GM18951 (cell line): Measurements from ENCODE around the gene IQGAP1.

ENCODE experiments used
- POLR2A ChIP-seq: IDR thresholded peaks from 4 replicates; pipeline ENCODE4 v1.6.1; 2011; ENCODE audit warnings: mild to moderate bottlenecking; ENCODE audit not compliant: insufficient read length, insufficient read depth; ENCODE audit errors: extremely low read depth
- in situ Hi-C: fragments of 300-500 bp; cut with MboI; formaldehyde crosslinking; loops from one replicate; pipeline ENCODE4 v1.12.0; 2022; ENCODE audit warnings: low sequenced_read_pairs, mixed read lengths, inconsistent platforms; ENCODE audit not compliant: unreplicated experiment

The IQGAP1 gene

DNA sequence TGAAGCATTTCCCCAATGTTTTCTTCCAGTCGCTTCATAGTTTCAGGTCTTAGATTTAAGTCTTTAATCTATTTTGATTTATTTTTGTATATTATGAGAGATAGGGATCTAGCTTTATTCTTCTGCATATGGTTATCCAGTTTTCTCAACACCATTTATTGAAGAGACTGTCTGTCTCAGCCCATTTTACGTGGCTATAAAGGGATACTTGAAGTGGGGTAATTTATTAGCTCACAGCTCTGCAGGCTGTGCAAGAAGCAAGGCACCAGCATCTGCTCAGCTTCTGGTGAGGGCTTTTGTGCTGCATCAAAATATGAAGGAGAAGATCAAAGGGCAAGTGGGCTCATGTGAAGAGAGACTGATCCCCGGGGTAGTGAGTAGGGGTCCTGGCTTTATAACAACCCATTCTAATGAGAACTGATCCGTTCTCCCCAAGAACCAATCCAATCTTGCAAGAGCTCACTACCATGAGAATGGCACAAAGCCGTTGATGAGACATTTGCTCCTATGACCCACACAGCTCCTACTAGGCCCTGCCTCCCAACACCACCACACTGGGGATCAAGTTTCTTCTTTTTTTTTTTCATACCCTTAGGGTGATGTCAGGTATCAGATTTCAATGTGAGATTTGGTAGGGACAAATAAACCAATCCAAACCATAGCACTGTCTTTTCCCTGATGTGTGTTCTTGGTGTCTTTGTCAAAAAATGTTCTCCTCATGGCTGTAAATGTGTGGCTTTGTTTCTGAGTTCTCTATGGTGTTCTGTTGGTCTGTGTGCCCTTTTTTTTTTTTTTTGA, 63.2 kb downstream of the IQGAP1 start:
- in situ Hi-C loops = no loop called here
- TF ChIP-seq POLR2A = no peak

DNA sequence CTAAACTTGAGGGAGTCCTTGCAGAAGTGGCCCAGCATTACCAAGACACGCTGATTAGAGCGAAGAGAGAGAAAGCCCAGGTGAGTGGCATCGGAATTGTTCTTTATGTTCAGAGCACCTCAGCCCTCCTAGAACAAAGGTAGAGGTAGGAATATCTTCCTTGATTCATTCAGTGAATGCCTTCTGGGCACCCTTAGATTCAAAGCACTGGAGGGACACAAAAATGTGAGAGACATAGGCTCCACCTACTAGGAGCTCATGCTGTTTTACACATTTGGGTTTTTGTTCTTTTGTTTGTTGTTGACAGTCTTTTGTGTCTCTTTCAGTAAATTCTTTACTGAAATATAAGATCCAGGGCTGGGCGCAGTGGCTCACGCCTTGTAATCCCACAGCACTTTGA, 68.2 kb downstream of the IQGAP1 start:
- in situ Hi-C loops = no loop called here
- no peak for TF ChIP-seq POLR2A

DNA sequence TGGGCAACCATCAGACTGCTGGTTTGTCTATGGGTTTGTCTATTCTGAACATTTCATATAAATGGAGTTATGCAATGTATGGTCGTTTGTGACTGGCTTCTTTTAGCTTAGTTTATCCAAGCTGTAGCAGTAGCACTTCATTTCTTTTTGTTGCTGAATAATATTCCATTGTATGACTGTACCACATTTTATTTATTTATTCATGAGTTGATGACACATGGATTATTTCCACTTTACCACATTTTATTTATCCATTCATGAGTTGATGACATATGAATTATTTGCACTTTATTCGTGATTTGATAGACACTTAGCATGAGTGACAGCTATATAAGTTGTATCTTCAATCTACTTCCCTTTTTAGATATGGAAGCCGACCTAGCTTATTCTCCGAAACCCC, 70.0 kb downstream of the IQGAP1 start:
- no peak for TF ChIP-seq POLR2A

DNA sequence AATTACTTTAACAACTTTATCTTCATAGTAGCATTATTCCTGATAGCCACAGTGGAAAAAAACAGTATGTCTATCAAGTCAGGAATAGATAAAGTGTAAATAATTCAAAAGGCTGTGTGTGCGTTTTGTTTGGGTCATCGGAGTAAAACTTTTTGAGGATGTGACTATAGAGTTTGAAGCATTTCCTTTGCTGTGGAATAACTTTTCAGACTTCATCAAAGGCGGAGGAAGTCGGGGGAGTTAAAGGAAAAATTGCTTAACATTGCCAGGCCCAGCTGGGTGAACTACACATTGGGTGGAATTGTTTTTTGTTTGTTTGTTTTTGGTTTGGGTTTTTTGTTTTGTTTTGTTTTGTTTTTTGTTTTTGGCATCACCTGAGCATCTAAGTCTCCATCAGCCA, 71.3 kb downstream of the IQGAP1 start:
- no peak for TF ChIP-seq POLR2A
- in situ Hi-C loops = no loop called here

More for the DNA sequence above, 70.0 kb downstream of the IQGAP1 start:
- in situ Hi-C loops = no loop called here

DNA sequence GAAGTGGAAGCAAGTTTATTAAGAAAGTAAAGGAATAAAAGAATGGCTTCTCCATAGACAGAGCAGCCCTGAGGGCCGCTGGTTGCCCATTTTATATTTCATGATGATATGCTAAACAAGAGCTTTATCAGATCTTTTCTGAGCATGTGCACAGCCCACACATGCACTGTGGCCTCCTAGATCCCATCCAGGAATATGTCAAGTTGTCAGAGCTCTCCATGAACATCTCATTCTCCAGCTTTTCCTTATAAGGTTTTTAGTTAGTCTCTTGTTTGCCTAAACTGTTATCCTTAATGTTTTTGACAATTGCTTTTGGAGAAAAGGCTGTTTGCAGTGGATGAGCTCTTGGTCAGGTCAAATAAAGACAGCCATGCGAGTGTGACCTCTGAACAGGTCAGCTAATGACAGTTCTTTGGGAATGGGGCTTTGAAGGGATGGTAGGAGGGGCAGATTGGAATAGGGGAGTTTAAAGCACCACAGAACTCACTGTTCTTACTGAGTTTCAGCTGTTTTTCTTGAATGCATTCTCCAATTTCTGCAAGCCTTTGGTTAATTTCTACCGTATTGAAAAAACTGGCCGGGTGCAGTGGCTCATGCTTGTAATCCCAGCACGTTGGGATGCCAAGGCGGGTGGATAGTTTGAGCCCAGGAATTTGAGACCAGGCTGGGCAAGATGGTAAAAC, 72.2 kb downstream of the IQGAP1 start:
- no peak for TF ChIP-seq POLR2A

DNA sequence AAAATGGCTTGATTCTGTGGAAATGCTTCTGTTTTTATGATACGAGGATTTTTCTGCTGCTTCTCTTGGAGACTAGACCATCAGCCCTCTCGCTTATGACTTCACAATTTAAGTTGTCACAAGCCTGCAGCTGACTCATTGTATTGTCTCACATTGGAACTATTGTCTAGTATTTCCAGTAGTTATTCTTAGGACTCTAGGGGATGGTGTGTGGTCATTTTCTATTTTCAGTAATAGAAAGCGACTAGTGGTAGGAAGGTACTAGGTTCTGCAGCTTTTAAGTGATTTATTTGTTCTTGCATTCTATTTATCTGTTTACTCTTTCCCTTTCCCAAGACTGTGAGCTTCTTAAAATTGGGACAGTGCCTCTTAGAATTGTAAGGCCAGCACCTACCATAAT, 75.3 kb downstream of the IQGAP1 start:
- TF ChIP-seq POLR2A = no peak
- in situ Hi-C loops = no loop called here

More for the DNA sequence above, 72.2 kb downstream of the IQGAP1 start:
- in situ Hi-C loops = no loop called here

DNA sequence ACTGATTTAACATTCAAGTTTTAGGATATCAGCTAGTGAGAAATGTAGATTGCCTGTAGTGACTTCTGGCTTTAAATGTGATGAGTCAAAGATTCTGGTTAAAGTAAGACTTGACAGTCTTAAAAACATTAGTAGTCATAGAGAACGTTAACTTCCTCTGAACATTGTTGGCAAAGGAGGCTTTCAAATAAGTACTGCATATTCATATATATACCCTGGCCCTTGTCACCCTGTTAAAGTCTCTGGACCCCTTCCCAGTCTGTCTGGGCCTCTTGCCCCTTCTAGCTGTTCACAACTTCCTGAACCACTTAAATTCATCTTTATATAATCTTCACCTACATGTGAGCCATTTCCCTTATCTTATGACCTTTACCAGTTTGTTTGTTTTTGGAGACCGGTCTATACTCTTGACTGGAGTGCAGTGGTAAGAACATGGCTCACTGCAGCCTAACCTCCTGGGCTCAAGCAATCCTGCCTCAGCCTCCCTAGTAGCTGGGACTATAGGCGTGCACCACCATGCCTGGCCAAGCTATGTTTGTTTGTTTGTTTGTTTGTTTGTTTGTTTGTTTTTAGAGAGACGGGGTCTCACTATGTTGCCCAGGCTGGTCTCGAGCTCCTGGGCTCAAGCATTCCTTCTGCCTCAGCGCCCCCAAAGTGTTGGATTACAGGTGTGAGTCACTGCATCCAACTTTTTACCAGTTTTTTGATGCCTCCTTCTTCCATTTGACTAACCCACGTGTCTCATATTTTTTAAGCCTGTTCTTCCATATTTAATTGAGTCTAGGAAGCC, 77.3 kb downstream of the IQGAP1 start:
- in situ Hi-C loops = no loop called here
- TF ChIP-seq POLR2A = no peak

DNA sequence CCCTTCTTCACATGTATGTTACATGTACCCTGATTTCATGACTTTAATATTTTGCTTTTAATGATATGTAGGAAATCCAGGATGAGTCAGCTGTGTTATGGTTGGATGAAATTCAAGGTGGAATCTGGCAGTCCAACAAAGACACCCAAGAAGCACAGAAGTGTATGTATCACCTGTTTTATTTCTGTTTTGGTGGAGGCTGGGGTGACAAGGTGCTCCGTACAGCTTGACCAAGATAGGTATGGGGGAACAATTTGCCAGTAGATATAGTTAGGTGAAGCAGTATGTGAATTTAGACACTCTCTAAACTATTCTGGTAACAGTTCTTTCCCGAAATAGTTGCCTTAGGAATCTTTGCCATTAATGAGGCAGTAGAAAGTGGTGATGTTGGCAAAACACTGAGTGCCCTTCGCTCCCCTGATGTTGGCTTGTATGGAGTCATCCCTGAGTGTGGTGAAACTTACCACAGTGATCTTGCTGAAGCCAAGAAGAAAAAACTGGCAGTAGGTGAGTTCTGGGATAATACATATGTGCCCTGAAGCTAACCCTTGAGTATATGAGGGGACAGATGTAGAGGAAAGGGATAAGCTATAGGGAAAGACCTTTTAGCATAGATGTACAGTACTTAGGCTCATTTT, 78.0 kb downstream of the IQGAP1 start:
- in situ Hi-C loops = no loop called here

DNA sequence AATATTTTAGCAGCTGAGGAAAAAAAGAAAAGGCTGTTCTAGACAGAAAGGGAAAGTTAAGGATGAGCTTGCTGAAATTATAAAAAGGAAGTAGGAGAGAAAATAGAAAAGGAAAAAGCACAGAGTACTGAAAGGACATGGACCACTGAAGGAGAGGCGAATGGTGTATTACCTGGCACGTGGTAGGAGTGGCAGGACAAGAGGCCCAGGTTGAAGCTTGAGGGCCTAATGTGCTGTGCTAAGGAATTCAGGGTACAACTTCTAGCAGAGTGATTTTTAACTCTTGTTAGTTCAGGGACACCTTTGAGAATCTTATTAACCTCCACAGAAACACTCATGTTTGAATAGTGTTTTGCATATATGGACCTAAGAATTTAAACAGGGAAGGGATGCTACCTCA, 81.7 kb downstream of the IQGAP1 start:
- in situ Hi-C loops = no loop called here

More for the DNA sequence above, 78.0 kb downstream of the IQGAP1 start:
- no peak for TF ChIP-seq POLR2A

DNA sequence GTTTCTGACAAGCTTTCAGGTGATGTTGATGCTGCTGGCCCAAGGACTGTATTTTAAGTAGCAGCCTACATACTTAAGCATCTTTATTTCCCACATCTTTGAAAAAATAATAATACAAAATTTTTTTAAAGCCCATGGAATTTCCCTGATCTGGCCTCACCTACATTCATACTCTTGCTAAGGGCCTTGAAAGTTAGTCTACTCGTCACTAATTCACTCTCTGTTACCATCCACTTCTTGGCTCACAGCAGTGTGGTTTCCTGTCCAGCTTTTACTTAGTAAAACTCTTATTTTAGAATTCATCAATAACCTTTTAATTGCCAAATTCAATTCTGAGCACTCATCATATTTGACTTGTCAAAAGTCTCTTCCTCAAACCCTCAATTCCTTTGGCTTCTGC, 82.4 kb downstream of the IQGAP1 start:
- in situ Hi-C loops = no loop called here
- TF ChIP-seq POLR2A = no peak

More for the DNA sequence above, 81.7 kb downstream of the IQGAP1 start:
- no peak for TF ChIP-seq POLR2A

DNA sequence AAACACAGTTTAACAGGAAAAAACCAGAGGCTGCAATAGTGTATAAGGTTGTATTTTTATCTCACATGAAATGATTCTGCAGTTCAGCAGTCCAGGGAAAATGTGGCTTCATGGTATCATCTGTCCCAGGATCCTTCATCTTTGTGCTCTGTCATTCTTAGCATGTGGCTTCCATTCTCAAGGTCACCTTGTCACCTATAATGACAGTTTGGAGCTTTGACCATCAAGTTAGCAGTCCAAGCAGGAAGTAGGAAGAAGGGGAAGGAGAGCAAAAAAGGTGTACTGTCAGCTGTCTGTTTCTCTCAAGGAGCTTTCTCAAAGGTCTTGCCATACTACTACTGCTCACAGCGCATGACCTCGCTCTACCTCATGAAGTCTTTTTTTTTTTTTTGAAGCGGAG, 83.1 kb downstream of the IQGAP1 start:
- no peak for TF ChIP-seq POLR2A
- in situ Hi-C loops = no loop called here

DNA sequence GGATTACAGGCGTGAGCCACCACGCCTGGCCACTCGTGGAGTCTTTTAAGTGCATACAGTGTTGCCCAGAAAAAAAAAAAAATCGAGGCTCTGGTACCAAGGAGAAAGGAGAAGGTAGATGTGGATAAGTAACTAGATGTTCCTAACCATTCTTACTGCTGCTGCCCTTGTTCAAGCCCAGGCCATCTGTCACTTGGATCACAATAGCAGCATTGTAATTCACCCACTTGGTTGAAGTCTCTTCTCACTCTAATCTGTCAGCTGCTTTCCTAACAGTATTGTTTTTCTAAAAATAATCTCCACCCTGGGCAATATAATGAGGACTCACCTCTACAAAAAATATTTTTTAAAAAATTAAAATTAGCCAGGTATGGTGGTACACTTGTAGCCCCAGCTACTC, 83.7 kb downstream of the IQGAP1 start:
- TF ChIP-seq POLR2A = no peak
- in situ Hi-C loops = no loop called here
